Skeletal muscle cell (primary cell): ENCODE measurements around the gene ATMIN.
A peak's percentile ranks its signal among the peaks of the same experiment; 100 is the strongest.

Experiments
- DNase-seq: peaks from one replicate; pipeline ENCODE4 v3.0.0-alpha.2; 2010; ENCODE audit warnings: low read depth
- H3K4me3 ChIP-seq: 2 replicates; pipeline ENCODE4 v1.5.1; 2011; ENCODE audit warnings: low read depth, mild to moderate bottlenecking, control low read depth, low read length, moderate library complexity

The ATMIN gene

GRCh38 chr16:81060576-81061306 lies 25.1 kb downstream of the ATMIN start:
- no peak overlapping the region for H3K4me3 ChIP-seq
- no peak for DNase-seq

- no peak overlapping the region for H3K4me3 ChIP-seq
- DNase-seq: no peak
Observed at GRCh38 chr16:81061307-81061640, 25.6 kb downstream of the ATMIN start.

GRCh38 chr16:81061871-81062608 lies 26.4 kb downstream of the ATMIN start:
- no peak for DNase-seq
- no peak overlapping the region for H3K4me3 ChIP-seq

GRCh38 chr16:81066681-81067080 lies 31.0 kb downstream of the ATMIN start:
- H3K4me3 ChIP-seq: no peak overlapping the region
- no peak for DNase-seq

GRCh38 chr16:81067166-81067565 lies 31.5 kb downstream of the ATMIN start:
- H3K4me3 ChIP-seq: no peak overlapping the region
- no peak for DNase-seq

- DNase-seq: no peak
- H3K4me3 ChIP-seq: no peak overlapping the region
Observed at GRCh38 chr16:81069063-81069462, 33.4 kb downstream of the ATMIN start.

GRCh38 chr16:81070979-81071378 lies 35.3 kb downstream of the ATMIN start:
- DNase-seq: no peak
- no peak overlapping the region for H3K4me3 ChIP-seq

GRCh38 chr16:81071805-81072204 lies 36.2 kb downstream of the ATMIN start:
- no peak overlapping the region for H3K4me3 ChIP-seq
- DNase-seq: no peak

- no peak overlapping the region for H3K4me3 ChIP-seq
- no peak for DNase-seq
Observed at GRCh38 chr16:81073560-81074330, 38.1 kb downstream of the ATMIN start.

- peak; percentile 31 for DNase-seq
- peak overlapping the region; percentile 80 for H3K4me3 ChIP-seq
Observed at GRCh38 chr16:81076566-81077075, 41.0 kb downstream of the ATMIN start.

GRCh38 chr16:81077076-81077940 lies 41.7 kb downstream of the ATMIN start, which contains the start of gene C16orf46:
C16orf46 (minus strand) TSS chr16:81077238; CDS start chr16:81063955, 13,283 bp downstream.
- peak; percentile 80 for DNase-seq

GRCh38 chr16:81080233-81080632 lies 44.6 kb downstream of the ATMIN start:
- H3K4me3 ChIP-seq: no peak overlapping the region
- no peak for DNase-seq

More at GRCh38 chr16:81077076-81077940, 41.7 kb downstream of the ATMIN start, which contains the start of gene C16orf46:
- H3K4me3 ChIP-seq: peak within 1 kb of the TSS; percentile 80

GRCh38 chr16:81081014-81081413 lies 45.4 kb downstream of the ATMIN start:
- no peak for DNase-seq

GRCh38 chr16:81088836-81089235 lies 53.2 kb downstream of the ATMIN start:
- DNase-seq: no peak
- H3K4me3 ChIP-seq: no peak overlapping the region

More at GRCh38 chr16:81081014-81081413, 45.4 kb downstream of the ATMIN start:
- H3K4me3 ChIP-seq: no peak overlapping the region

- H3K4me3 ChIP-seq: peak overlapping the region; percentile 84
Observed at GRCh38 chr16:81094771-81095251, 59.2 kb downstream of the ATMIN start.

GRCh38 chr16:81095653-81095952 lies 60.0 kb downstream of the ATMIN start:
- H3K4me3 ChIP-seq: peak overlapping the region; percentile 84
- DNase-seq: no peak

More at GRCh38 chr16:81094771-81095251, 59.2 kb downstream of the ATMIN start:
- DNase-seq: no peak

- H3K4me3 ChIP-seq: peak within 1 kb of the TSS; percentile 84
- peak; percentile 97 for DNase-seq
Observed at GRCh38 chr16:81095953-81096714, 60.5 kb downstream of the ATMIN start, which contains the start of gene GCSH. GCSH (minus strand) TSS chr16:81096395; CDS start chr16:81096278, 117 bp downstream.

GRCh38 chr16:81096715-81097208 lies 61.1 kb downstream of the ATMIN start:
- peak overlapping the region; percentile 0 for H3K4me3 ChIP-seq

More at GRCh38 chr16:81096715-81097208, 61.1 kb downstream of the ATMIN start:
- DNase-seq: no peak
